ENCODE data around the gene EME2.

- TF ChIP-seq, protein P1, sequence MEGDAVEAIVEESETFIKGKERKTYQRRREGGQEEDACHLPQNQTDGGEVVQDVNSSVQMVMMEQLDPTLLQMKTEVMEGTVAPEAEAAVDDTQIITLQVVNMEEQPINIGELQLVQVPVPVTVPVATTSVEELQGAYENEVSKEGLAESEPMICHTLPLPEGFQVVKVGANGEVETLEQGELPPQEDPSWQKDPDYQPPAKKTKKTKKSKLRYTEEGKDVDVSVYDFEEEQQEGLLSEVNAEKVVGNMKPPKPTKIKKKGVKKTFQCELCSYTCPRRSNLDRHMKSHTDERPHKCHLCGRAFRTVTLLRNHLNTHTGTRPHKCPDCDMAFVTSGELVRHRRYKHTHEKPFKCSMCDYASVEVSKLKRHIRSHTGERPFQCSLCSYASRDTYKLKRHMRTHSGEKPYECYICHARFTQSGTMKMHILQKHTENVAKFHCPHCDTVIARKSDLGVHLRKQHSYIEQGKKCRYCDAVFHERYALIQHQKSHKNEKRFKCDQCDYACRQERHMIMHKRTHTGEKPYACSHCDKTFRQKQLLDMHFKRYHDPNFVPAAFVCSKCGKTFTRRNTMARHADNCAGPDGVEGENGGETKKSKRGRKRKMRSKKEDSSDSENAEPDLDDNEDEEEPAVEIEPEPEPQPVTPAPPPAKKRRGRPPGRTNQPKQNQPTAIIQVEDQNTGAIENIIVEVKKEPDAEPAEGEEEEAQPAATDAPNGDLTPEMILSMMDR (IDR thresholded peaks at IDR 0.05; ENCODE audit: low read depth, low read length) = no peak
- TF ChIP-seq EZH2phosphoT487 (IDR thresholded peaks at IDR 0.05; ENCODE audit: low read depth) = no peak
Observed at GRCh38 chr16:1751946-1752345, 20.7 kb upstream of the EME2 start.
